RWPE2 (cell line): ENCODE results near the gene BMP2.

Experiments used
- ATAC-seq: fragments of 200-7000 bp; cut with Tn5 transposase; 3 replicates; pipeline ENCODE4 v1.9.1; 2021; ENCODE audit warnings: low read depth
- DNase-seq: peaks from one replicate; pipeline ENCODE4 v3.0.0-alpha.2; 2020; ENCODE audit warnings: low spot score
- H3K27ac ChIP-seq: fragments of 450-650 bp; 2 replicates; pipeline ENCODE4 v1.5.1; 2017; ENCODE audit warnings: mild to moderate bottlenecking; ENCODE audit not compliant: poor library complexity, severe bottlenecking
- H3K27me3 ChIP-seq: fragments of 250-450 bp; sonication (Bioruptor Pico); 2 replicates; pipeline ENCODE4 v1.5.1; 2021; ENCODE audit warnings: mild to moderate bottlenecking, moderate library complexity; ENCODE audit not compliant: insufficient read depth, poor library complexity, severe bottlenecking
- H3K36me3 ChIP-seq: fragments of 250-450 bp; sonication (Bioruptor Pico); 2 replicates; pipeline ENCODE4 v1.5.1; 2020; ENCODE audit warnings: low read depth, mild to moderate bottlenecking, moderate library complexity
- H3K4me1 ChIP-seq: fragments of 250-450 bp; sonication (Bioruptor Pico); 2 replicates; pipeline ENCODE4 v1.5.1; 2021; ENCODE audit warnings: mild to moderate bottlenecking, moderate library complexity; ENCODE audit not compliant: insufficient read depth, poor library complexity, severe bottlenecking
- H3K4me3 ChIP-seq: fragments of 250-450 bp; sonication (Bioruptor Pico); 2 replicates; pipeline ENCODE4 v1.5.1; 2021; ENCODE audit warnings: mild to moderate bottlenecking, moderate library complexity; ENCODE audit not compliant: severe bottlenecking
- H3K9me3 ChIP-seq: fragments of 250-450 bp; sonication (Bioruptor Pico); 2 replicates; pipeline ENCODE4 v1.5.1; 2021; ENCODE audit warnings: mild to moderate bottlenecking, moderate library complexity; ENCODE audit not compliant: severe bottlenecking
- CTCF ChIP-seq: fragments of 450-650 bp; IDR thresholded peaks from one replicate; pipeline ENCODE4 v1.5.1; 2017; ENCODE audit warnings: mild to moderate bottlenecking, moderate library complexity; ENCODE audit not compliant: poor library complexity, severe bottlenecking

BMP2 gene

GRCh38 chr20:6730672-6731328 is 36.7 kb upstream of the BMP2 start:
- Histone ChIP-seq H3K36me3 (no peaks in the 10 kb centered on the region), H3K9me3 (no peaks in the 10 kb centered on the region), H3K4me3 (no peak overlapping the region), H3K27me3 (no peaks in the 10 kb centered on the region), H3K4me1 (no peaks in the 10 kb centered on the region), H3K27ac (no peak overlapping the region)
- no peak for TF ChIP-seq CTCF
- ATAC-seq: no peak
- DNase-seq: no peak

GRCh38 chr20:6732001-6732447 is 35.5 kb upstream of the BMP2 start:
- Histone ChIP-seq H3K4me1 (no peaks in the 10 kb centered on the region), H3K27me3 (no peaks in the 10 kb centered on the region), H3K4me3 (no peak overlapping the region), H3K9me3 (no peaks in the 10 kb centered on the region), H3K36me3 (no peaks in the 10 kb centered on the region), H3K27ac (no peak overlapping the region)
- no peak for TF ChIP-seq CTCF
- no peak for DNase-seq
- no peak for ATAC-seq

- TF ChIP-seq CTCF: no peak
- Histone ChIP-seq H3K4me3 (no peak overlapping the region), H3K9me3 (no peaks in the 10 kb centered on the region), H3K4me1 (no peaks in the 10 kb centered on the region), H3K27ac (no peak overlapping the region), H3K27me3 (no peaks in the 10 kb centered on the region), H3K36me3 (no peaks in the 10 kb centered on the region)
- no peak for ATAC-seq
- DNase-seq: no peak
These were observed 34.6 kb upstream of the BMP2 start for GRCh38 chr20:6732851-6733250.

- Histone ChIP-seq H3K36me3 (no peaks in the 10 kb centered on the region), H3K9me3 (no peaks in the 10 kb centered on the region), H3K4me3 (no peak overlapping the region), H3K27me3 (no peaks in the 10 kb centered on the region), H3K27ac (no peak overlapping the region), H3K4me1 (no peaks in the 10 kb centered on the region)
- TF ChIP-seq CTCF: no peak
- ATAC-seq (no peak), DNase-seq (no peak)
These were observed 33.5 kb upstream of the BMP2 start for GRCh38 chr20:6733965-6734364.

- DNase-seq (no peak), ATAC-seq (no peak)
- Histone ChIP-seq H3K27ac (no peak overlapping the region), H3K27me3 (no peaks in the 10 kb centered on the region), H3K9me3 (no peaks in the 10 kb centered on the region), H3K36me3 (no peaks in the 10 kb centered on the region), H3K4me3 (no peak overlapping the region), H3K4me1 (no peaks in the 10 kb centered on the region)
- no peak for TF ChIP-seq CTCF
These were observed 31.3 kb upstream of the BMP2 start for GRCh38 chr20:6735942-6736845.
